Activated CD8-positive, alpha-beta memory T cell treated with anti-CD3 and anti-CD28 coated beads for 36 hours (primary cell): Measurements from ENCODE around the gene RASSF6. TPM values are rescaled to one million over a fixed set of nuclear protein-coding genes. Genes with fewer than 3 reads are reported as not detected.
"Not testable (repeated sequence)": the region's sequence is repeated elsewhere in the genome, so short reads cannot be mapped to it uniquely, and the experiment has no call there.

ENCODE experiments used
- CTCF ChIA-PET: fragments of 350-600 bp; sonication (Branson Sonifier 250); formaldehyde crosslinking; loops from one replicate; lab custom pipeline; 2021; ENCODE audit warnings: antibody characterized with exemption; lab: Charles Lee
- POLR2A ChIA-PET: fragments of 350-600 bp; sonication (Branson Sonifier 250); formaldehyde crosslinking; loops from one replicate; lab custom pipeline; 2021; ENCODE audit warnings: antibody characterized with exemption; lab: Charles Lee
- total RNA-seq, 2 experiments: library from RNA; stranded (reverse); gene quantifications; one replicate each; pipeline ENCODE4 v1.2.3, GENCODE V29; 2021

Gene RASSF6
- total RNA-seq, 2 experiments from 2014 or later: not detected

- ChIA-PET CTCF (no interaction called here), POLR2A (no interaction called here)
Measured at GRCh38 chr4:73615613-73616012, 4.6 kb downstream of the RASSF6 start.

DNA sequence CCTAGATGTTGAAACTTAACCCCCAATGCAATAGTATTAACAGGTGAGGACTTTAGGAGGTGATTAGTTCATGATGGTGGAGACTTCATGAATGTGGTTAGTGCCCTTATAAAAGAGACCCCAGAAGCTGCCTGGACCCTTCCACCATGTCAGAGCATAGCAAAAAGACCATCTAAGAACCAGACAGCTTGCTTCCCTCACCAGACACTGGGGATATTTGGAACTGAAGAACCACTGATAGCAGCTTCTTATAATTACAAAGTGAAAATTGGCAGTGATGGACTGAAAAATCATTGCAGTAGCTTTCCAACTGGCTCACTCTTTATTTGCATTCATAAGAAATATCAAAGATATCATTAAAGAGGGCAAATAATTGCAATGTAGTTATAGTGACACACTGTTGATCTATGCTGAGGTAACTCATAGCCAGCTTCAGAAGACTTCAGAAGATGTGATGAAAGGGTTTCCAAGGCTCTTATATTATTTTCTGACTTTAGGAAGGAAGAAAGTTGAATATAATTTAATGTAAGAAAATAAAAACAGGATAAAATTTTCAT, 5.8 kb downstream of the RASSF6 start:
- CTCF ChIA-PET: interaction anchor here (0.7 kb wide), 1 partner anchor 462 kb away, joined by 3 read pairs; no protein-coding TSS in a partner anchor
- POLR2A ChIA-PET: no interaction called here

GRCh38 chr4:73613130-73613529, 7.1 kb downstream of the RASSF6 start:
- POLR2A ChIA-PET: no interaction called here

DNA sequence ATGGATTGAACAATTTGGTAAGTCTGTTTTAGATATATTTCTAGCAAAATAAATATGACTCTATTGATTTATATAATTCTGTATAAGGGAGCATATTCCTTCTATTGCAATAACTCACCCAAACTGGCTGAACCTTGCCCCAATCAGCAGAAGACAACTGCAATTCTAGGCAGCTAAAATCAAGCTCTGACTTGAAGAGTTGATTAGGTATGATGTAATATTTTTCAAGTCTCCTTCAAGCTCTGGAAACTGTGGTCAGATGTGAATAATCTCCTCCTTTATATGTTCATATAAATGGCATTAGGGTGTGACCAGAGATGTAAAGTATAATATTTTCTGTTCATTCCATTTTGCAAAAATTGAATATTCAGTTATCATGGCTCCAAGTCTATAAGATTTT, 8.2 kb downstream of the RASSF6 start:
- CTCF ChIA-PET: no interaction called here
- POLR2A ChIA-PET: no interaction called here

More at GRCh38 chr4:73613130-73613529, 7.1 kb downstream of the RASSF6 start:
- CTCF ChIA-PET: no interaction called here

GRCh38 chr4:73609706-73610105, 10.5 kb downstream of the RASSF6 start:
- ChIA-PET CTCF (interaction anchor here (0.6 kb wide), 1 partner anchor 517 kb away, joined by 3 read pairs; no protein-coding TSS in a partner anchor), POLR2A (no interaction called here)

DNA sequence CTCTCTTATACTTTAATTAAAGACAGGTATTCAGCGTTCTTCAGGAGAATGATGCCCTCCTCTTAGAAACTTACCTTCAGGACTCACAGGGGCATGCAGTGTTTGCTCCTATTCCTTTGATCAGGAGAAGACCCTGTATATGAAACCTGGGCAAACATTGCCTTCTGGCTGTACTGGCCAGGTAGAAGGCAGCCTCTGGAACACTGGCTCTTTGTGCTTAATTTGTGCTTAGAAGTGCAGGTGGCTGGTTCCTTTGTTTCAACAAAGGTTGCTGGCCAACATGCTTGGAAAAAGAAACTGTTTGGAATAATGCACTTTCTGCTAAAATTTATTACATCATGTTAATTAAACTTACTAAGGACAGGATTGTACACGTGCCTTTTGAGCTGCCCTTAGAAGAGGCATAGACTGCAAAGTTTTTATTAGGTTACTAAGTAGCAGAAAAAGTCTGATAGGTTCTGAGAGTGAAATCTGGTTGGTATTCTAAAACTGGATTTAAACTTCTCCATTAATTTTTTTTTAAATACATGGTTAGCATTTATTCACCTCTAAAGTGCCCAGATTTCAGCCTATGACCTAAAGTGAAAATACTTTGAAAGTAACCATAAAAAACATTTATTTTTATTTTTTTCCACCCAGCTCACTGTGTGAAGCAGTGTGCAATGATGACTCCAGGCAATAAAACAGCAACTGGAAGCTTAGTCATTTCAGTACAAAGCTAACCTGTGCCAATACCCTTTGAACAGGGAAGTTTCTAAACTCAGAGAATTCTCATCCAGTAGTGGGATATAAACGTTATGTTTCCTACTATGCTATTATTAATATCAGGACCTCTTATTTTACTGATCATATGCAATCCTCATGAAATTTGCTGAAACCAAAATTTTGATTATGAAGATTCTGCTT, 11.3 kb downstream of the RASSF6 start:
- ChIA-PET CTCF (no interaction called here), POLR2A (no interaction called here)

DNA sequence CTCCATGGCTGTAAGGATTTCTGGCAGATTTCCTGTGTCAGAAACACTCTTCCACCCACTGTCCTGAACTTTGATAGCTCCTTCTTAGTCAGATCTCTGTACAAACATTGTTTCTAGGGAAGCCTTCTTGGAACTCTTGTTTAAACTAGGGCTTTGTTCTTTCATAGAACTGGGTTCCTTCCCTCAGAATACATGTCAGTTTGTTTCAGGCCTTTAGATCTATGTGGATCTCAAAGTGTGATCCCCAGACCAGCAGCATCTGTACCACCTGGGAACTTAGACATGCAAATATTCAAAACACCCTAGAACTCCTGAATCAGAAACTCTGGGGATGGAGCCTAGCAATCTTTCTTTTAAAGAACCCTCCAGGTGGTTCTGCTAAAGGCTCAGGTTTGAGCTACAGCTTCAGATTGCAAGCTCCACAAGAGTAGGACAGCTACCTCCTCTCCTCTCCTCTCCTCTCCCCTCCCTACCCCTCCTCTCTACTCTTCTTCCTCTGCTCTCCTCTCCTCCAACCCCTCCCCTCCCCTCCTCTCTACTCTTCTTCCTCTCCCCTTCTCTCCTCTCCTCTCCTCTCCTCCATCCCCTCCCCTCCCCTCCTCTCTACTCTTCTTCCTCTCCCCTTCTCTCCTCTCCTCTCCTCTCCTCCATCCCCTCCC, 12.7 kb downstream of the RASSF6 start:
- ChIA-PET CTCF (no interaction called here), POLR2A (no interaction called here)

DNA sequence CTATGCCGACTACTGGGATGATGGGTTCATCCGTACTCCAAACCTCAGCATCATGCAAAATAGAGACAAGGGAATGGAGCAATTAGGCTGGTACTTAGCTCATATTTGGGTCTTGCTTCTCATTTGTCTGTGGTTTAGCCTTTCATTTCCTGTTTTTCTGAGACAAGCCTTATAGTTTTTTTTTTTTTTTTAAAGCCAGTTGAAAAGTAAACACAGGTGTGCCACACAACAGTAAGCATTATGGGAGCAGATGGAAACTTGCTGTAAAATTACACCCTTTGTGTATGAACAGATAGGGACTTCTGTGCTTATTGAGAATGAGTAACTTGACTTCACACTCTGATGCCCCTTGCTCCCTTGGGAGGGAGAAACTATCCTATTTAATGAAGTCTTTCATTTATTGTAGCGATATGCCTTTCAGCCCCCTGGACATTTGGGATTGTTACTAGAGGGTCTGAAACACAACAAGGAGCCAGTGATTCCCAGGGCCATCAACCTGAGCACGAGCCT, 13.7 kb downstream of the RASSF6 start:
- POLR2A ChIA-PET: no interaction called here
- CTCF ChIA-PET: no interaction called here

- CTCF ChIA-PET: no interaction called here
- POLR2A ChIA-PET: no interaction called here
Measured at GRCh38 chr4:73603854-73604584, 16.2 kb downstream of the RASSF6 start.

DNA sequence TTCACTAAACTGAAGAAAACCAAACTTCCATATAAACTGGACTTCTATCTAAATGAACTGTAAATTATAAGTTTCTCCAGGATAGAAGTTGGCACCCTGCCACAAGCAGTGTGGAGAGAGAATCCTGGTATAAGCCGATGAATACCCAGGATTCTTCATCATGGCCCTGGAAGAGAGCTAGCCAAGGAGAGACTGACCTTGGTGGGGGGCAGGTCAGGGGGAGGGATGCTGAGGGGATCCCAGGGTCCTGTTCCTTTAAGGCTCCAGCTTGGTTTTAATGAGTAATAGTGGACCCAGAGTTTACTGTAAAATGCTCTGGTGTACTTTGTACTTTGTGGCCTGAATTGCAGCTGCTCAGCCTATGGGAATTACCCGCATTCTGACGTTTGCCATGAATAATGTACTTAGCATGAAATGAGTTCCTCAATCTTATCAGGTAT, 16.9 kb downstream of the RASSF6 start:
- CTCF ChIA-PET: no interaction called here
- POLR2A ChIA-PET: no interaction called here

DNA sequence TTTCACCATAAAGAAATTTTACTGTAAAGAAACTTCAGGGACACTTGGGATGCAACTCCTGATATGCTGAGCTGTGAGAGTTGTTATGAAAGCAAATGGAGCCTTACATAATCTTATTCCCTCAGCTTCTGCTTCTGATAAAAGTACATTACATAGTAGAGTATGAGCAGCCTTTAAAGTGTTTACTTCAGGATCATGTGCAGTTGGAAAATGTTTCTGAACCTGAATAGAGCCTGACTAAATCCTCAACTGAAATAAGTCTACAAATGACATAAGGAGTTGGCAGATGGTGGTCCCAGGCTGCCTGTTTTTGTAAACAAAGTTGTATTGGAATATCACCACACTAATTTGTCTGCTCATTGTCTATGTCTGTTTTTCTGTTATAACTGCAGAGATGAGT, 19.3 kb downstream of the RASSF6 start:
- POLR2A ChIA-PET: no interaction called here
- CTCF ChIA-PET: no interaction called here

GRCh38 chr4:73599182-73599581, 21.1 kb downstream of the RASSF6 start:
- CTCF ChIA-PET: no interaction called here
- POLR2A ChIA-PET: no interaction called here

GRCh38 chr4:73597594-73597993, 22.6 kb downstream of the RASSF6 start:
- ChIA-PET POLR2A (no interaction called here), CTCF (no interaction called here)

DNA sequence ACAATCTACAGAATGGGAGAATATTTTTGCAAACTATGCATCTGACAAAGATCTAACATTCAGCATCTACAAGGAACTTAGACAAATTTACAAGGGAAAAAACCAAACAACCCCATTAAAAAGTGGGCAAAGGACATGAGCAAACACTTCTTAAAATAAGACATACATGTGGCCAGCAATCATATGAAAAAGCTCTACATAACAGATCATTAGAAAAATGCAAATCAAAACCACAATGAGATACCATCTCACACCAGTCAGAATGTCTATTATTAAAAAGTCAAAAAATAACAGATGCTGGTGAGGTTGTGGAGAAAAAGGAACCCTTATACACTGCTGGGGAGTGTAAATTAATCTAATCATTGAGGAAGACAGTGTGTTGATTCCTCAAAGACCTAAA, 23.1 kb downstream of the RASSF6 start:
- POLR2A ChIA-PET, CTCF ChIA-PET: not testable (repeated sequence)

DNA sequence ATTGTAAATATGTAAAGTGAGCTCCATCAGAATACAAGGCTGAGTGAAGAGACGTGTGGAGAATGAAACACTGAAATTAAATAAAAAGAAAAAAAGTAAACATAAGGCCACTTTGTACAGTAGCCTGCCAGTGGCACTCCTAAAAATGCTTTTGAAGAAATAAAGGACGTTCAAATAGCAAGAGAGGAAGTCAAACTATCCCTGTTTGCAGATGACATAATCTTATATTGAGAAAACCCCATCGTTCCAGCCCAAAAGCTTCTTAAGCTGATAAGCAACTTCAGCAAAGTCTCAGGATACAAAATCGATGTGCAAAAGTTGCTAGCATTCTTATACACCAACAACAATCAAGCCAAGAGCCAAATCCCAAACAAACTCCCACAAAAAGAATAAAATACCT, 24.2 kb downstream of the RASSF6 start:
- ChIA-PET POLR2A (no interaction called here), CTCF (no interaction called here)

DNA sequence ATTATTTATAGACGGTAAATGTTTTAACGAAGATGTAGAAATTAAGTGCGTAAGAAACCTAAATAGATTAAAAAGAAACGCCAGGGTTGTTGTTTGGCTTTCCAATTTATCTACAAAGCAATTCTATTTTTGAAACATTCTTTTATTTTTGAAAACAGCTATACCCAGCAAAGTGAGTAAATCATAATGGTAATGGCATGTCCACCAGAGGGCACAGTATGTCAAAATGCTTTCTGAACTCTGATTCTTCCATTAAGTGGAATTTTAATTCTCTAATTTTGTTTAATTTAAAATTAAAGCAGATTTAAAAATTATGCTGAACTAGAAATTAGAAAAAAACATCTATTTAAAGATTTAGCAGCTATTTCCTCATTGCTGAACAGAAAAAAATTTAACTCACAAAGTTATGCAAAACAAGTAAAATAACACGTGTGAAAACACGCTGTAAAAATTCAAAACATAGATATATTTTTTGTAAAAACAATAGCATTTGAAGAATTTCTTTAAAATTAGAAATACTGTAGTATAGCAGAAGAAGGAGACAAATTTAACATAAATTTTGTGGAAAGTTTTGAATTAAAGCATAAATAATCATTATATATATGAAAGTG, 26.5 kb downstream of the RASSF6 start:
- CTCF ChIA-PET: no interaction called here
- POLR2A ChIA-PET: no interaction called here

- ChIA-PET POLR2A (no interaction called here), CTCF (no interaction called here)
Measured at GRCh38 chr4:73589887-73590801, 30.1 kb downstream of the RASSF6 start.

- ChIA-PET POLR2A (no interaction called here), CTCF (no interaction called here)
Measured at GRCh38 chr4:73589261-73589847, 30.9 kb downstream of the RASSF6 start.
